ENCODE data around the gene DUSP7.

Gene DUSP7

GRCh38 chr3:52004906-52005395 is 51.4 kb downstream of the DUSP7 start:
- DNase-seq = no peak

DNA sequence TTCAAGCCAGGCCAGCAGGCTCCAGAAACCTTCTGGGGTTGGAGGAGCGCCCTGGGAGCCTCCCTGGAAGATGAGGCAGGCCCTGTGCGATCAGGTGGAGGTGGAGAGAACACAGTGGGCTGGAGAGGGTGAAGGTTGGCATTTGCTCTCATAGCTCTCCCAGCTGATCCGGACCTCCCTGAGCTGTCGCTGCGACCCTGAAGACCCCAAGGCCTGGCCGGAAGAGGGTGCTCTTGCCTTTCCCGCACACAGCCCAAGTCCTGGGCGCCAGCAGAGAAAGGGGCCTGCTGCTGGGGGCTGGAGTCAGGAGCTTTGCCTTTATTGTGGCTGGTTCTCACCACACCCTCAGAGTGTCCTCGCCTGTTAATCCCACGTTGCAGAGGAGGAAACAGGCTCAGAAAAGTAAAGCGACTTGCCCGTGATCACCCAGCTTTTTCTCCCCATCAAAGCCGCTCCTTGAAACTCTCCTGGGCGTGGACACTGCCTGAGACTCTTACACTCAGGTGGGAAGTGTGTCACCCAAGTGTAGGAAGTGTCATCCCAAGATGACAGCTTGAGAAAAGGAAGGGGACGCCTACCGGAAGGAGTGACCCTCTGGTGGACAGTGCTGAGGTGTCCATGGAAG is 52.1 kb downstream of the DUSP7 start:
- DNase-seq = peak; percentile 38

- DNase-seq = no peak
Observed at GRCh38 chr3:52002748-52003147, 53.6 kb downstream of the DUSP7 start.

DNA sequence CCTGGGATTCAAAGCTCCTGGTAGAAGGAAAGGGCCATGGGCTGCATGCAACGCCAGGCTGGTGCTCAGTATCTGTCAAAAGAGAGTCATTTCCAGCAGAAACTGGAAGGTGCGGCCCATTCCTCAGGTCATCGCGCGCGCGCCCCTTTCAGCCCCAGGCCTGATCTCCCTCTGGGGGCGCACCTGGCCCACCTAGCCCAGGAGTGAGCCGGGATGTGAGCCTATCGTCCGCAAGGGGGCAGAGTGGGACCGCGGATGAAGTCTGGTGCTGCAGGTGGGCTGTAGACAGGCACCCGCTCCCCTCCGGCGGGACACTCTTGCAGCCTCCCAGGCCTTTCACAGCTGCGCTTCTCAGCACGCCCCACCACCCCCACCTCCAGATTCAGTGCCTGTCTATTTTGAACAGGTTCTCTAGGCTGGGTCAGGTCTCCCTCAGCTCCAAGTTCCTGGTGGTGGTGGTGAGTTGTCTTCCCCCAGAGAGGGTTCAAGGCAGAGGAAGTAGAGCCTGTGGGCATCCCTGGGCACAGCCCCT is 54.9 kb downstream of the DUSP7 start:
- DNase-seq = peak; percentile 27

DNA sequence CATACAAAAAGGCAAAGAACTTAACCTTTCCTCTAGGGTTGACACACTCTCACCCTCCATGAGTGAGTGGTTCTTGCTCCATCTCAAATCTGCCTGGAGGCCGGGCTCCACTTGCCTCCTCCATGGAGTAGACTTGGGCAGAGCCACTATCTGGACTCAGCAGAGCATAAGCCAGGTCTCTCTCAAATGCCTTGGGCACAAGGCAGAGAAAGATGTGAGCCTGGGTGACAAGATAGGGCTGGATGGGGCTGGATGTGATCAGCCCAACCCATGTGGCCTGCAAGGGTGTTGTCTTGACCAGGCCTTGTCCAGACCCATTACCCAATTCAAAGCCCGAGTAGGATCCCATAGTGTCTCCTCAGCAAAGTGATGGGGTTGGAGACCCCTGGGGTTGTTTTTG is 56.5 kb downstream of the DUSP7 start:
- DNase-seq = no peak
